Measurements from ENCODE around the gene FADS2.

DNA sequence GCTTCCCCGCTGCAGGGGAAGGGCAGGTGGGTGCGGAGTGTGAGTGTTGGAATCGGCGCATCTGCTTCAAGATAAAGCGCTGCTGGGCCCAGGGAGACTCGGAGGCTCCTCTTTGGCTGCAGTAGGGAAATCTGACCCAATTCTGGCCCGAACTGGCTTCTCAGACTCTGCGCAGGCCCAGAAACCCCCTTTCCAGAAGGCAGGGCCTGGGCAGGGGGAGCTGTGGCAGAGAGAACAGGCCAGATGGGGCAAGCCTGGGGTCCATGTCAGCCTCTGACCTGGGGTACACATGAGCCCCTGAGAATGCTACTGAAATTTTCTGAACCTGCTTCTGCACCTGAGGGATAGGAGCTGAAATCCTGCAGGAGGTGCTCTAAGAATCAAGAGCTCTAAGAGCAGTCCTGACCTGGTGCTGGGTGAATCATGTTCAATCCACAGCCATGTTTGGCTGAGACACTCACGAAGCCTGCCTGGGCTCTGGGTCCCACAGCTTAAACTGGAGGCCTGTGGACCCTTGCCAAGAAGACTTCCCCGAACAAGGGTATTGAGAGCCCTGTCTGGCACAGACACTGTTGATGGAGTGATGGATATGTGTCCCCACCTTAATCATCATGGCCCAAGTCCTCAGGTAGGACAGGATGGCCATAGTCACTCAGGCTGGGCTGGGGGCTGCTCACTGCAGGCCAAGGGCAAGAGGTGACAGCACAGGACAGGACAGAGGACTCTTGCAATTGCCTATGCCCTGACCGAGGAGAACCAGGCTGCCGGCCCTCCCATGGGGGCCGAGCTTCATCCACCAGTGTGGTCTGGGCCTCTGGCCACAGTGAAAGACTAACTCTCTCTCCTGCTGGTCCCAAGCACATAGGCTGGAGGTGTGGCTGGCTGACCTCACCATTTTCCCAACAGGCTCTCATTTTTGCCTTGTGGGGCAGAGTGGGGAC, 82.4 kb downstream of the FADS2 start:
- TF ChIP-seq, protein P1, sequence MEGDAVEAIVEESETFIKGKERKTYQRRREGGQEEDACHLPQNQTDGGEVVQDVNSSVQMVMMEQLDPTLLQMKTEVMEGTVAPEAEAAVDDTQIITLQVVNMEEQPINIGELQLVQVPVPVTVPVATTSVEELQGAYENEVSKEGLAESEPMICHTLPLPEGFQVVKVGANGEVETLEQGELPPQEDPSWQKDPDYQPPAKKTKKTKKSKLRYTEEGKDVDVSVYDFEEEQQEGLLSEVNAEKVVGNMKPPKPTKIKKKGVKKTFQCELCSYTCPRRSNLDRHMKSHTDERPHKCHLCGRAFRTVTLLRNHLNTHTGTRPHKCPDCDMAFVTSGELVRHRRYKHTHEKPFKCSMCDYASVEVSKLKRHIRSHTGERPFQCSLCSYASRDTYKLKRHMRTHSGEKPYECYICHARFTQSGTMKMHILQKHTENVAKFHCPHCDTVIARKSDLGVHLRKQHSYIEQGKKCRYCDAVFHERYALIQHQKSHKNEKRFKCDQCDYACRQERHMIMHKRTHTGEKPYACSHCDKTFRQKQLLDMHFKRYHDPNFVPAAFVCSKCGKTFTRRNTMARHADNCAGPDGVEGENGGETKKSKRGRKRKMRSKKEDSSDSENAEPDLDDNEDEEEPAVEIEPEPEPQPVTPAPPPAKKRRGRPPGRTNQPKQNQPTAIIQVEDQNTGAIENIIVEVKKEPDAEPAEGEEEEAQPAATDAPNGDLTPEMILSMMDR (IDR thresholded peaks at IDR 0.05), result no peak
- no peak for TF ChIP-seq POLR2A (IDR thresholded peaks at IDR 0.05)
